8988T (cell line): ENCODE results near the gene SRCIN1.
A peak's percentile ranks its signal among the peaks of the same experiment; 100 is the strongest.
"Not testable (repeated sequence)": the region's sequence is repeated elsewhere in the genome, so short reads cannot be mapped to it uniquely, and the experiment has no call there.

ENCODE experiments used
- DNase-seq: peaks from one replicate; pipeline ENCODE4 v3.0.0; 2011

The SRCIN1 gene

GRCh38 chr17:38605841-38606645 is at the start of gene SRCIN1:
Gene SRCIN1, minus strand, starts transcription at chr17:38605952. Its CDS starts 247 bp downstream, at chr17:38605705.
- peak; percentile 73 for DNase-seq

GRCh38 chr17:38654411-38655398 is 49.0 kb upstream of the SRCIN1 start:
- DNase-seq, result no peak

- DNase-seq, result no peak
These were observed 47.9 kb upstream of the SRCIN1 start for GRCh38 chr17:38653679-38654078.

- DNase-seq, result no peak
These were observed 47.5 kb upstream of the SRCIN1 start for GRCh38 chr17:38653230-38653629.

- DNase-seq, result not testable (repeated sequence)
These were observed 45.0 kb upstream of the SRCIN1 start for GRCh38 chr17:38650653-38651173.

- DNase-seq, result no peak
These were observed 32.2 kb upstream of the SRCIN1 start for GRCh38 chr17:38637951-38638350.

- no peak for DNase-seq
These were observed 30.3 kb upstream of the SRCIN1 start for GRCh38 chr17:38636054-38636453.

- DNase-seq, result no peak
These were observed 26.6 kb upstream of the SRCIN1 start for GRCh38 chr17:38632334-38632733.

GRCh38 chr17:38628441-38628840 is 22.7 kb upstream of the SRCIN1 start:
- DNase-seq, result no peak

GRCh38 chr17:38627957-38628356 is 22.2 kb upstream of the SRCIN1 start:
- DNase-seq, result no peak

- DNase-seq, result not testable (repeated sequence)
These were observed 21.0 kb upstream of the SRCIN1 start for GRCh38 chr17:38626606-38627226.

GRCh38 chr17:38625482-38625881 is 19.7 kb upstream of the SRCIN1 start:
- DNase-seq, result no peak

GRCh38 chr17:38624782-38625355 is 19.1 kb upstream of the SRCIN1 start:
- DNase-seq, result not testable (repeated sequence)

- no peak for DNase-seq
These were observed 15.8 kb upstream of the SRCIN1 start for GRCh38 chr17:38621538-38621937.

- no peak for DNase-seq
These were observed 15.0 kb upstream of the SRCIN1 start for GRCh38 chr17:38620551-38621277.

GRCh38 chr17:38619937-38620550 is 14.3 kb upstream of the SRCIN1 start:
- DNase-seq, result no peak

- no peak for DNase-seq
These were observed 13.7 kb upstream of the SRCIN1 start for GRCh38 chr17:38619451-38619795.

GRCh38 chr17:38617967-38618760 is 12.4 kb upstream of the SRCIN1 start:
- DNase-seq, result no peak

- no peak for DNase-seq
These were observed 11.5 kb upstream of the SRCIN1 start for GRCh38 chr17:38617074-38617860.

GRCh38 chr17:38616361-38616760 is 10.6 kb upstream of the SRCIN1 start:
- DNase-seq, result no peak
